WTC11 (cell line): ENCODE data around the gene KIAA1210. TPM values are rescaled to one million over a fixed set of nuclear protein-coding genes. Genes with fewer than 3 reads are reported as not detected.

ENCODE experiments used
- ATAC-seq: fragments of 200-7000 bp; cut with Tn5 transposase; 2 replicates; pipeline ENCODE4 v1.10.0; 2021; ENCODE audit warnings: mild to moderate bottlenecking, moderate library complexity
- Bru-seq: library from RNA; stranded (reverse); fragments of 400-500 nt; gene quantifications from one replicate; lab custom pipeline; 2021; lab: Mats Ljungman, UMichigan
- CTCF ChIA-PET: fragments of 300-600 bp; sonication (Branson Sonifier 250); formaldehyde crosslinking; loops from one replicate; lab custom pipeline; 2021; ENCODE audit warnings: antibody characterized with exemption; lab: Charles Lee
- POLR2A ChIA-PET: fragments of 350-600 bp; sonication (Branson Sonifier 250); formaldehyde crosslinking; loops from one replicate; lab custom pipeline; 2021; ENCODE audit warnings: antibody characterized with exemption; lab: Charles Lee
- DNase-seq: peaks from one replicate; pipeline ENCODE4 v3.0.0; 2021; ENCODE audit warnings: low spot score
- H3K27ac Mint-ChIP-seq: 2 replicates; pipeline ENCODE4 v1.8.0; 2021; ENCODE audit warnings: mixed read lengths
- H3K27me3 Mint-ChIP-seq: 2 replicates; pipeline ENCODE4 v1.8.0; 2021; ENCODE audit warnings: low read depth, mild to moderate bottlenecking, moderate library complexity, mixed read lengths
- H3K36me3 Mint-ChIP-seq: 2 replicates; pipeline ENCODE4 v1.8.0; 2021; ENCODE audit warnings: mixed read lengths
- H3K4me1 Mint-ChIP-seq: 2 replicates; pipeline ENCODE4 v1.8.0; 2022; ENCODE audit warnings: mixed read lengths
- H3K4me3 Mint-ChIP-seq: 2 replicates; pipeline ENCODE4 v1.8.0; 2021; ENCODE audit warnings: mild to moderate bottlenecking, moderate library complexity, mixed read lengths
- H3K9me3 Mint-ChIP-seq: 2 replicates; pipeline ENCODE4 v1.8.0; 2021; ENCODE audit warnings: mixed read lengths
- ARID4B ChIP-seq: sonication (generic); formaldehyde crosslinking; IDR thresholded peaks from 2 replicates; pipeline ENCODE4 v1.8.0; 2023; ENCODE audit warnings: missing genetic modification reagents, mild to moderate bottlenecking, borderline replicate concordance
- ATF6 ChIP-seq: sonication (generic); formaldehyde crosslinking; IDR thresholded peaks from 2 replicates; pipeline ENCODE4 v1.8.1; 2023; ENCODE audit warnings: mild to moderate bottlenecking, missing genetic modification reagents
- CDX4 ChIP-seq: fragments of 250-450 bp; sonication (Bioruptor Pico); IDR thresholded peaks from 2 replicates; pipeline ENCODE4 v1.9.0; 2021; ENCODE audit warnings: moderate library complexity, mild to moderate bottlenecking, inconsistent platforms, borderline replicate concordance
- E2F1 ChIP-seq: sonication (generic); formaldehyde crosslinking; IDR thresholded peaks from 2 replicates; pipeline ENCODE4 v1.8.0; 2022; ENCODE audit warnings: mild to moderate bottlenecking, missing genetic modification reagents
- FOXP4 ChIP-seq: sonication (generic); formaldehyde crosslinking; IDR thresholded peaks from 2 replicates; pipeline ENCODE4 v1.8.0; 2022; ENCODE audit warnings: mild to moderate bottlenecking, missing genetic modification reagents
- GRHL2 ChIP-seq: fragments of 250-450 bp; sonication (Bioruptor Pico); IDR thresholded peaks from 2 replicates; pipeline ENCODE4 v1.8.0; 2022; ENCODE audit warnings: mild to moderate bottlenecking, moderate library complexity; ENCODE audit not compliant: insufficient replicate concordance, severe bottlenecking
- NFATC4 ChIP-seq: fragments of 250-450 bp; sonication (Bioruptor Pico); IDR thresholded peaks from 2 replicates; pipeline ENCODE4 v1.9.0; 2021; ENCODE audit warnings: mild to moderate bottlenecking
- NFYB ChIP-seq: sonication (generic); formaldehyde crosslinking; conservative IDR thresholded peaks from 2 replicates; pipeline ENCODE4 v1.8.0; 2022; ENCODE audit warnings: low read depth, missing genetic modification reagents
- RORB ChIP-seq: fragments of 250-450 bp; sonication (Bioruptor Pico); IDR thresholded peaks from 2 replicates; pipeline ENCODE4 v1.9.0; 2021; ENCODE audit warnings: mild to moderate bottlenecking
- USF2 ChIP-seq: sonication (generic); formaldehyde crosslinking; IDR thresholded peaks from 2 replicates; pipeline ENCODE4 v1.8.1; 2023; ENCODE audit warnings: mild to moderate bottlenecking, missing genetic modification reagents, moderate library complexity
- ZBTB21 ChIP-seq: sonication (generic); formaldehyde crosslinking; IDR thresholded peaks from 2 replicates; pipeline ENCODE4 v1.8.1; 2023; ENCODE audit warnings: mild to moderate bottlenecking, missing genetic modification reagents, borderline replicate concordance
- ZBTB43 ChIP-seq: sonication (generic); formaldehyde crosslinking; IDR thresholded peaks from 2 replicates; pipeline ENCODE4 v1.8.1; 2023; ENCODE audit warnings: mild to moderate bottlenecking, missing genetic modification reagents
- ZNF232 ChIP-seq: sonication (generic); formaldehyde crosslinking; IDR thresholded peaks from 2 replicates; pipeline ENCODE4 v1.8.0; 2022; ENCODE audit warnings: mild to moderate bottlenecking, missing genetic modification reagents
- ZNF416 ChIP-seq: fragments of 250-450 bp; sonication (Bioruptor Pico); IDR thresholded peaks from 2 replicates; pipeline ENCODE4 v1.9.0; 2021; ENCODE audit warnings: mild to moderate bottlenecking, inconsistent platforms
- ZNF423 ChIP-seq: fragments of 250-450 bp; sonication (Bioruptor Pico); IDR thresholded peaks from 2 replicates; pipeline ENCODE4 v2.1.2; 2022; ENCODE audit warnings: mild to moderate bottlenecking, moderate library complexity
- ZNF671 ChIP-seq: fragments of 250-450 bp; sonication (Bioruptor Pico); IDR thresholded peaks from 2 replicates; pipeline ENCODE4 v1.8.0; 2021; ENCODE audit warnings: mild to moderate bottlenecking
- long read RNA-seq, 3 experiments: library from RNA in 1 of 3; library from capped mRNA in 1 of 3; library from polyadenylated mRNA in 1 of 3; unstranded in 2 of 3; stranded (forward) in 1 of 3; transcript quantifications; one replicate each; pipeline ENCODE4 v2.0.0, GENCODE V29; 2021
- total RNA-seq: library from RNA; stranded (reverse); gene quantifications from 3 replicates; pipeline ENCODE4 v1.2.3, GENCODE V29; 2021

KIAA1210 gene
- total RNA-seq (0.02 TPM in 2 of 3 replicates, not detected in the other), Bru-seq, nascent RNA (percentile 3 among the genes with signal in this experiment)
- long read RNA-seq, experiment 1 = 0 reads
- long read RNA-seq, experiment 2 = 0 reads
- long read RNA-seq, experiment 3 = 0 reads

GRCh38 chrX:119127650-119128049 lies at the start of gene KIAA1210:
Gene KIAA1210 (minus strand): TSS chrX:119127812. CDS start chrX:119123642, 4,170 bp downstream.
- Mint-ChIP-seq H3K4me1 (no peaks in the 10 kb centered on the region), H3K36me3 (no peaks in the 10 kb centered on the region), H3K27me3 (no peaks in the 10 kb centered on the region; the same call in 1 of the 2 replicates)
- CTCF ChIA-PET = interaction anchor here (2.2 kb wide), 1 partner anchor 9 kb away, joined by 6 read pairs; no protein-coding TSS in a partner anchor
- no peak for TF ChIP-seq NFYB (CRISPR knock-in tag)
- TF ChIP-seq, all 79 proteins: peak for 0
- Mint-ChIP-seq H3K27ac (no peak within 1 kb of the TSS), H3K9me3 (no peaks in the 10 kb centered on the region), H3K4me3 (no peak within 1 kb of the TSS)
- POLR2A ChIA-PET = no interaction called here
- no peak for ATAC-seq
- no peak for DNase-seq

- TF ChIP-seq ZNF416 (CRISPR knock-in tag) (no peak), ATF6 (CRISPR knock-in tag) (no peak), USF2 (CRISPR knock-in tag) (no peak), ZNF423 (CRISPR knock-in tag) (no peak), ZNF671 (no peak), GRHL2 (CRISPR knock-in tag) (no peak), ZBTB21 (CRISPR knock-in tag) (no peak), ZBTB43 (no peak), E2F1 (CRISPR knock-in tag) (no peak), RORB (CRISPR knock-in tag) (no peak), ARID4B (CRISPR knock-in tag) (no peak), FOXP4 (CRISPR knock-in tag) (no peak), CDX4 (no peak), NFATC4 (CRISPR knock-in tag) (no peak), ZNF232 (CRISPR knock-in tag) (no peak)
- no peaks in the 10 kb centered on the region for H3K27me3 Mint-ChIP-seq
These were observed 49.7 kb upstream of the KIAA1210 start for GRCh38 chrX:119177278-119177677.

More at GRCh38 chrX:119177278-119177677, 49.7 kb upstream of the KIAA1210 start:
- Mint-ChIP-seq H3K4me3 (no peak overlapping the region), H3K36me3 (no peaks in the 10 kb centered on the region), H3K4me1 (no peaks in the 10 kb centered on the region; the same call in 1 of the 2 replicates), H3K9me3 (no peaks in the 10 kb centered on the region), H3K27ac (no peak overlapping the region)
- DNase-seq = no peak
- POLR2A ChIA-PET = no interaction called here
- ATAC-seq = no peak
- CTCF ChIA-PET = no interaction called here
